ENCODE results near the gene C16orf54.

DNA sequence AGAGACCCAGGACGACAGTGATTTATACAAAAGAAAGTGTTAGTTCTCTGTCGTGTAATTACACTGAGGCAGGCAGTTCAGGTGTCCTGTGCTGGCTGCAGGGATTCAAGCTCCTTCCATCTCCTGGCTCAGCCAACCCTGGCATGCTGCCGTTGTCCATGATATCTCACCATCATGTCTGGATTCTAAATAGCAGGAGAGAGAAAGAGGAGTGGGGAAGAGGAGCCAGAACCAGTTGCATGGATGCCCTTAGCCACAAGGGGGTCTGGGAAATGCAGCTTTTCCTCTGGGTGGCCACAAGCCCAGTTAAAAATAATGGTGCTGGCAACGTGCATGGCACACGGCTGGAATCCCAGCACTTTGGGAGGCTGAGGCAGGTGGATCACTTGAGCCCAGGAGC, 9.7 kb downstream of the C16orf54 start:
- TF ChIP-seq, protein P1, sequence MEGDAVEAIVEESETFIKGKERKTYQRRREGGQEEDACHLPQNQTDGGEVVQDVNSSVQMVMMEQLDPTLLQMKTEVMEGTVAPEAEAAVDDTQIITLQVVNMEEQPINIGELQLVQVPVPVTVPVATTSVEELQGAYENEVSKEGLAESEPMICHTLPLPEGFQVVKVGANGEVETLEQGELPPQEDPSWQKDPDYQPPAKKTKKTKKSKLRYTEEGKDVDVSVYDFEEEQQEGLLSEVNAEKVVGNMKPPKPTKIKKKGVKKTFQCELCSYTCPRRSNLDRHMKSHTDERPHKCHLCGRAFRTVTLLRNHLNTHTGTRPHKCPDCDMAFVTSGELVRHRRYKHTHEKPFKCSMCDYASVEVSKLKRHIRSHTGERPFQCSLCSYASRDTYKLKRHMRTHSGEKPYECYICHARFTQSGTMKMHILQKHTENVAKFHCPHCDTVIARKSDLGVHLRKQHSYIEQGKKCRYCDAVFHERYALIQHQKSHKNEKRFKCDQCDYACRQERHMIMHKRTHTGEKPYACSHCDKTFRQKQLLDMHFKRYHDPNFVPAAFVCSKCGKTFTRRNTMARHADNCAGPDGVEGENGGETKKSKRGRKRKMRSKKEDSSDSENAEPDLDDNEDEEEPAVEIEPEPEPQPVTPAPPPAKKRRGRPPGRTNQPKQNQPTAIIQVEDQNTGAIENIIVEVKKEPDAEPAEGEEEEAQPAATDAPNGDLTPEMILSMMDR (IDR thresholded peaks at IDR 0.05) = no peak
- no peak for TF ChIP-seq POLR2AphosphoS5 (IDR thresholded peaks at IDR 0.05; ENCODE audit: low read depth, low read length)

Measured in Panc1 (cell line).